ENCODE measurements around the gene P2RX4. TPM values are rescaled to one million over a fixed set of nuclear protein-coding genes. Genes with fewer than 3 reads are reported as not detected.
"Not testable (repeated sequence)": the region's sequence is repeated elsewhere in the genome, so short reads cannot be mapped to it uniquely, and the experiment has no call there.

The P2RX4 gene
- total RNA-seq, 1 donor from 2014 or later: 5.0 TPM

GRCh38 chr12:121223292-121224285 is 13.7 kb downstream of the P2RX4 start:
- peak; percentile 22 for ATAC-seq

- no peak for ATAC-seq
Observed at GRCh38 chr12:121224591-121224990, 14.7 kb downstream of the P2RX4 start.

GRCh38 chr12:121226399-121226798 is 16.5 kb downstream of the P2RX4 start:
- no peak for ATAC-seq

GRCh38 chr12:121226871-121227270 is 16.9 kb downstream of the P2RX4 start:
- not testable (repeated sequence) for ATAC-seq

- peak; percentile 84 for ATAC-seq
Observed at GRCh38 chr12:121227294-121227693, 17.4 kb downstream of the P2RX4 start.

- ATAC-seq: no peak
Observed at GRCh38 chr12:121228919-121229665, 19.2 kb downstream of the P2RX4 start.

- peak; percentile 69 for ATAC-seq
Observed at GRCh38 chr12:121229826-121230537, 20.1 kb downstream of the P2RX4 start.

GRCh38 chr12:121230538-121230907 is 20.6 kb downstream of the P2RX4 start:
- no peak for ATAC-seq

GRCh38 chr12:121232163-121232562 is 22.2 kb downstream of the P2RX4 start:
- no peak for ATAC-seq

- ATAC-seq: no peak
Observed at GRCh38 chr12:121232977-121233627, 23.2 kb downstream of the P2RX4 start.

- no peak for ATAC-seq
Observed at GRCh38 chr12:121233628-121234020, 23.7 kb downstream of the P2RX4 start.

- no peak for ATAC-seq
Observed at GRCh38 chr12:121236776-121237175, 26.8 kb downstream of the P2RX4 start.

GRCh38 chr12:121237415-121237814 is 27.5 kb downstream of the P2RX4 start:
- ATAC-seq: no peak

- no peak for ATAC-seq
Observed at GRCh38 chr12:121238086-121238485, 28.2 kb downstream of the P2RX4 start.

GRCh38 chr12:121238604-121239350 is 28.8 kb downstream of the P2RX4 start:
- no peak for ATAC-seq

- ATAC-seq: no peak
Observed at GRCh38 chr12:121239351-121240061, 29.6 kb downstream of the P2RX4 start.

- ATAC-seq: no peak
Observed at GRCh38 chr12:121240062-121240420, 30.1 kb downstream of the P2RX4 start.

GRCh38 chr12:121240484-121241101 is 30.7 kb downstream of the P2RX4 start:
- peak; percentile 33 for ATAC-seq

- no peak for ATAC-seq
Observed at GRCh38 chr12:121241156-121241970, 31.4 kb downstream of the P2RX4 start.

- no peak for ATAC-seq
Observed at GRCh38 chr12:121245031-121245430, 35.1 kb downstream of the P2RX4 start.

Measured in esophagus mucosa (tissue), 1 donor.